DOHH2 (cell line): ENCODE results near the gene FUT8.

Experiments used
- H3F3A ChIP-seq: fragments of 200-600 bp; sonication (generic), shearing (Covaris generic); 2 replicates; pipeline ENCODE4 v1.6.0; 2016; ENCODE audit warnings: antibody characterized with exemption, mild to moderate bottlenecking; ENCODE audit not compliant: control insufficient read depth, insufficient read depth
- H3K27ac ChIP-seq: fragments of 200-600 bp; sonication (generic); 2 replicates; pipeline ENCODE4 v1.5.1; 2014; ENCODE audit warnings: low read depth, mild to moderate bottlenecking, low read length, moderate library complexity
- H3K27me3 ChIP-seq: fragments of 200-600 bp; sonication (generic); 2 replicates; pipeline ENCODE4 v1.6.1; 2014; ENCODE audit warnings: mild to moderate bottlenecking, low read length, mixed read lengths; ENCODE audit not compliant: control insufficient read depth
- H3K36me3 ChIP-seq: fragments of 200-600 bp; sonication (generic); 2 replicates; pipeline ENCODE4 v1.6.1; 2014; ENCODE audit warnings: mild to moderate bottlenecking, low read length, moderate library complexity, mixed read lengths; ENCODE audit not compliant: control insufficient read depth
- H3K4me1 ChIP-seq: fragments of 200-600 bp; sonication (generic); 2 replicates; pipeline ENCODE4 v1.6.1; 2014; ENCODE audit warnings: mild to moderate bottlenecking, low read length, mixed read lengths; ENCODE audit not compliant: control insufficient read depth
- H3K4me2 ChIP-seq: fragments of 200-600 bp; sonication (generic); 2 replicates; pipeline ENCODE4 v1.6.0; 2014; ENCODE audit warnings: mild to moderate bottlenecking, low read length, moderate library complexity
- H3K4me3 ChIP-seq: fragments of 200-600 bp; sonication (generic); 2 replicates; pipeline ENCODE4 v1.5.1; 2014; ENCODE audit warnings: mild to moderate bottlenecking, low read length, mixed read lengths
- H3K79me2 ChIP-seq: fragments of 200-600 bp; sonication (generic); 2 replicates; pipeline ENCODE4 v1.6.1; 2014; ENCODE audit warnings: mild to moderate bottlenecking, low read length, mixed read lengths; ENCODE audit not compliant: control insufficient read depth
- H3K9me2 ChIP-seq: fragments of 200-600 bp; sonication (generic); replicated peaks from 2 replicates; pipeline ENCODE4 v1.6.1; 2014; ENCODE audit warnings: mild to moderate bottlenecking, low read length, mixed read lengths; ENCODE audit not compliant: control insufficient read depth
- H3K9me3 ChIP-seq: fragments of 200-600 bp; sonication (generic); 2 replicates; pipeline ENCODE4 v1.6.1; 2014; ENCODE audit warnings: antibody characterized with exemption, low read length, mixed read lengths; ENCODE audit not compliant: control insufficient read depth, insufficient read depth
- H4K20me1 ChIP-seq: fragments of 200-600 bp; sonication (generic); 2 replicates; pipeline ENCODE4 v1.6.0; 2014; ENCODE audit warnings: low read depth, mild to moderate bottlenecking, antibody characterized with exemption, low read length, moderate library complexity; ENCODE audit not compliant: control insufficient read depth, insufficient read depth
- EZH2phosphoT487 ChIP-seq: fragments of 200-600 bp; sonication (generic); IDR thresholded peaks from 2 replicates; pipeline ENCODE4 v1.6.1; 2017; ENCODE audit warnings: borderline replicate concordance, mild to moderate bottlenecking, antibody characterized with exemption, low read length, moderate library complexity, mixed read lengths
- TF ChIP-seq, protein P1 (sequence below): fragments of 200-600 bp; sonication (generic); IDR thresholded peaks from one replicate; pipeline ENCODE4 v1.5.1; 2014; ENCODE audit warnings: antibody characterized with exemption, mild to moderate bottlenecking, low read depth, low read length; ENCODE audit not compliant: poor library complexity, severe bottlenecking

FUT8 gene

DNA sequence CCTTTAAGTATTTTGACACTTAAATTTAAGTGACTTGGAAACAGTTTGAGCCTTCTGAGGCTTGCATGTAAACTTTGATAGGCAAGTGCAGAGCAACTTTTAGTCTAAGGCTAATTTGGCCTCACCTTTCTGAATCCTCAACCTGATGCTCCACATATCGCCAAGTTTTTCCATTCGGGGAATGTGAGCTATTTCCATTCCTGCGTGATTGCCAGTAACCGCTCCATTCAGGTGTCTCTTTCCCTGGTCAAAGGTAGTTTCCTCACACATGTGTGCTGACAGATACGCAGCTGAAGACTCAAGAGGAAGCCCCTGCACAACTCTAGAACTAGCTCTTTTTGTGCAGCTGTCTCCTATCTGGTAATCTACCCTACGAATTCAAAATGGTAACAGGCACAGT lies 25.4 kb upstream of the FUT8 start:
- no peak overlapping the region for H3K27ac ChIP-seq
- no peaks in the 10 kb centered on the region for H3K36me3 ChIP-seq
- H3K79me2 ChIP-seq, result no peaks in the 10 kb centered on the region
- TF ChIP-seq, protein P1, sequence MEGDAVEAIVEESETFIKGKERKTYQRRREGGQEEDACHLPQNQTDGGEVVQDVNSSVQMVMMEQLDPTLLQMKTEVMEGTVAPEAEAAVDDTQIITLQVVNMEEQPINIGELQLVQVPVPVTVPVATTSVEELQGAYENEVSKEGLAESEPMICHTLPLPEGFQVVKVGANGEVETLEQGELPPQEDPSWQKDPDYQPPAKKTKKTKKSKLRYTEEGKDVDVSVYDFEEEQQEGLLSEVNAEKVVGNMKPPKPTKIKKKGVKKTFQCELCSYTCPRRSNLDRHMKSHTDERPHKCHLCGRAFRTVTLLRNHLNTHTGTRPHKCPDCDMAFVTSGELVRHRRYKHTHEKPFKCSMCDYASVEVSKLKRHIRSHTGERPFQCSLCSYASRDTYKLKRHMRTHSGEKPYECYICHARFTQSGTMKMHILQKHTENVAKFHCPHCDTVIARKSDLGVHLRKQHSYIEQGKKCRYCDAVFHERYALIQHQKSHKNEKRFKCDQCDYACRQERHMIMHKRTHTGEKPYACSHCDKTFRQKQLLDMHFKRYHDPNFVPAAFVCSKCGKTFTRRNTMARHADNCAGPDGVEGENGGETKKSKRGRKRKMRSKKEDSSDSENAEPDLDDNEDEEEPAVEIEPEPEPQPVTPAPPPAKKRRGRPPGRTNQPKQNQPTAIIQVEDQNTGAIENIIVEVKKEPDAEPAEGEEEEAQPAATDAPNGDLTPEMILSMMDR, result no peak
- TF ChIP-seq EZH2phosphoT487, result no peak
- peaks cover 33% of the 10 kb centered on the region for H3K4me1 ChIP-seq
- no peaks in the 10 kb centered on the region for H3K9me3 ChIP-seq
- H3K4me3 ChIP-seq, result no peak overlapping the region
- H3K27me3 ChIP-seq, result no peaks in the 10 kb centered on the region
- H3K9me2 ChIP-seq, result no peaks in the 10 kb centered on the region
- peaks cover 4% of the 10 kb centered on the region; the same call in 1 of the 2 replicates for H3F3A ChIP-seq
- H4K20me1 ChIP-seq, result no peaks in the 10 kb centered on the region
- H3K4me2 ChIP-seq, result 0 out of 2 replicates have a peak overlapping the region, but pooled peaks have one; percentile 6

GRCh38 chr14:65387628-65388027 lies 24.9 kb upstream of the FUT8 start:
- Histone ChIP-seq H3K4me2 (0 out of 2 replicates have a peak overlapping the region, but pooled peaks have one; percentile 6), H3K9me2 (no peaks in the 10 kb centered on the region), H3K27ac (no peak overlapping the region), H4K20me1 (no peaks in the 10 kb centered on the region), H3K4me1 (peaks cover 33% of the 10 kb centered on the region), H3K36me3 (no peaks in the 10 kb centered on the region), H3K79me2 (no peaks in the 10 kb centered on the region), H3K9me3 (no peaks in the 10 kb centered on the region), H3K27me3 (no peaks in the 10 kb centered on the region), H3F3A (peaks cover 4% of the 10 kb centered on the region; the same call in 1 of the 2 replicates), H3K4me3 (no peak overlapping the region)
- TF ChIP-seq, protein P1, result no peak
- TF ChIP-seq EZH2phosphoT487, result no peak

GRCh38 chr14:65392296-65392695 lies 20.2 kb upstream of the FUT8 start:
- H3K9me2 ChIP-seq, result no peaks in the 10 kb centered on the region
- no peaks in the 10 kb centered on the region for H4K20me1 ChIP-seq
- H3F3A ChIP-seq, result peaks cover 4% of the 10 kb centered on the region; the same call in 1 of the 2 replicates
- H3K9me3 ChIP-seq, result peaks cover 17% of the 10 kb centered on the region
- TF ChIP-seq, protein P1, result no peak
- TF ChIP-seq EZH2phosphoT487, result no peak
- H3K36me3 ChIP-seq, result peaks cover 3% of the 10 kb centered on the region; the same call in 1 of the 2 replicates
- no peaks in the 10 kb centered on the region for H3K27me3 ChIP-seq
- H3K4me3 ChIP-seq, result no peak overlapping the region
- no peak overlapping the region for H3K4me2 ChIP-seq
- H3K4me1 ChIP-seq, result peaks cover 9% of the 10 kb centered on the region
- no peak overlapping the region for H3K27ac ChIP-seq
- no peaks in the 10 kb centered on the region for H3K79me2 ChIP-seq
